WTC11 (cell line): ENCODE results near the gene PRXL2B. TPM values are rescaled to one million over a fixed set of nuclear protein-coding genes. Genes with fewer than 3 reads are reported as not detected.
A peak's percentile ranks its signal among the peaks of the same experiment; 100 is the strongest.

ENCODE experiments used
- ATAC-seq: fragments of 200-7000 bp; cut with Tn5 transposase; 2 replicates; pipeline ENCODE4 v1.10.0; 2021; ENCODE audit warnings: mild to moderate bottlenecking, moderate library complexity
- CTCF ChIA-PET: fragments of 300-600 bp; sonication (Branson Sonifier 250); formaldehyde crosslinking; loops from one replicate; lab custom pipeline; 2021; ENCODE audit warnings: antibody characterized with exemption; lab: Charles Lee
- POLR2A ChIA-PET: fragments of 350-600 bp; sonication (Branson Sonifier 250); formaldehyde crosslinking; loops from one replicate; lab custom pipeline; 2021; ENCODE audit warnings: antibody characterized with exemption; lab: Charles Lee
- DNase-seq: peaks from one replicate; pipeline ENCODE4 v3.0.0; 2021; ENCODE audit warnings: low spot score
- H3K27ac Mint-ChIP-seq: 2 replicates; pipeline ENCODE4 v1.8.0; 2021; ENCODE audit warnings: mixed read lengths
- H3K27me3 Mint-ChIP-seq: 2 replicates; pipeline ENCODE4 v1.8.0; 2021; ENCODE audit warnings: low read depth, mild to moderate bottlenecking, moderate library complexity, mixed read lengths
- H3K36me3 Mint-ChIP-seq: 2 replicates; pipeline ENCODE4 v1.8.0; 2021; ENCODE audit warnings: mixed read lengths
- H3K4me1 Mint-ChIP-seq: 2 replicates; pipeline ENCODE4 v1.8.0; 2022; ENCODE audit warnings: mixed read lengths
- H3K4me3 Mint-ChIP-seq: 2 replicates; pipeline ENCODE4 v1.8.0; 2021; ENCODE audit warnings: mild to moderate bottlenecking, moderate library complexity, mixed read lengths
- H3K9me3 Mint-ChIP-seq: 2 replicates; pipeline ENCODE4 v1.8.0; 2021; ENCODE audit warnings: mixed read lengths
- E2F1 ChIP-seq: sonication (generic); formaldehyde crosslinking; IDR thresholded peaks from 2 replicates; pipeline ENCODE4 v1.8.0; 2022; ENCODE audit warnings: mild to moderate bottlenecking, missing genetic modification reagents
- ESRRA ChIP-seq: sonication (generic); formaldehyde crosslinking; IDR thresholded peaks from 2 replicates; pipeline ENCODE4 v1.8.1; 2022; ENCODE audit warnings: mild to moderate bottlenecking, missing genetic modification reagents, borderline replicate concordance
- FOXJ3 ChIP-seq: sonication (generic); formaldehyde crosslinking; IDR thresholded peaks from 2 replicates; pipeline ENCODE4 v1.9.0; 2021; ENCODE audit warnings: missing genetic modification reagents, mild to moderate bottlenecking, borderline replicate concordance
- GABPB1 ChIP-seq: sonication (generic); formaldehyde crosslinking; IDR thresholded peaks from 2 replicates; pipeline ENCODE4 v1.8.1; 2023; ENCODE audit warnings: mild to moderate bottlenecking, missing genetic modification reagents
- GRHL2 ChIP-seq: fragments of 250-450 bp; sonication (Bioruptor Pico); IDR thresholded peaks from 2 replicates; pipeline ENCODE4 v1.8.0; 2022; ENCODE audit warnings: mild to moderate bottlenecking, moderate library complexity; ENCODE audit not compliant: insufficient replicate concordance, severe bottlenecking
- GTF2I ChIP-seq: fragments of 250-450 bp; sonication (Bioruptor Pico); conservative IDR thresholded peaks from 2 replicates; pipeline ENCODE4 v1.4.0; 2021; ENCODE audit warnings: mild to moderate bottlenecking
- SP1 ChIP-seq: sonication (generic); formaldehyde crosslinking; conservative IDR thresholded peaks from 2 replicates; pipeline ENCODE4 v1.8.1; 2022; ENCODE audit warnings: missing genetic modification reagents
- TP53 ChIP-seq: sonication (generic); formaldehyde crosslinking; IDR thresholded peaks from 2 replicates; pipeline ENCODE4 v1.8.1; 2023; ENCODE audit warnings: mild to moderate bottlenecking, missing genetic modification reagents
- ZBTB21 ChIP-seq: sonication (generic); formaldehyde crosslinking; IDR thresholded peaks from 2 replicates; pipeline ENCODE4 v1.8.1; 2023; ENCODE audit warnings: mild to moderate bottlenecking, missing genetic modification reagents, borderline replicate concordance
- ZMAT4 ChIP-seq: fragments of 250-450 bp; sonication (Bioruptor Pico); IDR thresholded peaks from 2 replicates; pipeline ENCODE4 v1.9.0; 2021; ENCODE audit warnings: mild to moderate bottlenecking
- ZNF121 ChIP-seq: sonication (generic); formaldehyde crosslinking; IDR thresholded peaks from 2 replicates; pipeline ENCODE4 v1.8.0; 2023; ENCODE audit warnings: missing genetic modification reagents
- ZNF138 ChIP-seq: sonication (generic); formaldehyde crosslinking; conservative IDR thresholded peaks from 2 replicates; pipeline ENCODE4 v1.8.1; 2022; ENCODE audit warnings: mild to moderate bottlenecking, moderate library complexity, missing genetic modification reagents
- ZNF219 ChIP-seq: sonication (generic); formaldehyde crosslinking; IDR thresholded peaks from 2 replicates; pipeline ENCODE4 v1.8.0; 2023; ENCODE audit warnings: missing genetic modification reagents, mild to moderate bottlenecking, borderline replicate concordance
- ZNF263 ChIP-seq: sonication (generic); formaldehyde crosslinking; IDR thresholded peaks from 2 replicates; pipeline ENCODE4 v1.8.1; 2022; ENCODE audit warnings: low read depth, mild to moderate bottlenecking, moderate library complexity, missing genetic modification reagents
- ZNF416 ChIP-seq: fragments of 250-450 bp; sonication (Bioruptor Pico); IDR thresholded peaks from 2 replicates; pipeline ENCODE4 v1.9.0; 2021; ENCODE audit warnings: mild to moderate bottlenecking, inconsistent platforms
- total RNA-seq: library from RNA; stranded (reverse); gene quantifications from 3 replicates; pipeline ENCODE4 v1.2.3, GENCODE V29; 2021
- TF ChIP-seq, protein P1 (sequence below): fragments of 200-600 bp; IDR thresholded peaks from 2 replicates; pipeline ENCODE4 v1.8.0; 2022; ENCODE audit warnings: antibody characterized with exemption
- TF ChIP-seq, protein P2 (sequence below): sonication (generic); formaldehyde crosslinking; IDR thresholded peaks from 2 replicates; pipeline ENCODE4 v1.8.1; 2022; ENCODE audit warnings: mild to moderate bottlenecking, missing genetic modification reagents, moderate library complexity, borderline replicate concordance
- TF ChIP-seq, protein P3 (sequence below): sonication (generic); formaldehyde crosslinking; IDR thresholded peaks from 2 replicates; pipeline ENCODE4 v1.8.1; 2022; ENCODE audit warnings: low read depth, mild to moderate bottlenecking, moderate library complexity, missing genetic modification reagents, borderline replicate concordance

The PRXL2B gene
- total RNA-seq, 1 experiment from 2014 or later, result 50.3 TPM

- Mint-ChIP-seq H3K9me3 (no peaks in the 10 kb centered on the region), H3K36me3 (no peaks in the 10 kb centered on the region), H3K4me3 (no peak overlapping the region), H3K27ac (no peak overlapping the region), H3K4me1 (0 out of 2 replicates have a peak, but pooled peaks cover 3% of the 10 kb centered on the region), H3K27me3 (no peaks in the 10 kb centered on the region)
- DNase-seq, result peak; percentile 56
- ChIA-PET CTCF (interaction anchor here (0.6 to 3.8 kb wide), 25 partner anchors 10 to 929 kb away, joined by 3 to 28 read pairs (median 5); partner anchors contain the start of genes PANK4 and PRXL2B), POLR2A (interaction anchor here (0.8 kb wide), 2 partner anchors 23 to 24 kb away, joined by 3 read pairs; partner anchors contain the start of gene PRXL2B)
- TF ChIP-seq, protein P1, sequence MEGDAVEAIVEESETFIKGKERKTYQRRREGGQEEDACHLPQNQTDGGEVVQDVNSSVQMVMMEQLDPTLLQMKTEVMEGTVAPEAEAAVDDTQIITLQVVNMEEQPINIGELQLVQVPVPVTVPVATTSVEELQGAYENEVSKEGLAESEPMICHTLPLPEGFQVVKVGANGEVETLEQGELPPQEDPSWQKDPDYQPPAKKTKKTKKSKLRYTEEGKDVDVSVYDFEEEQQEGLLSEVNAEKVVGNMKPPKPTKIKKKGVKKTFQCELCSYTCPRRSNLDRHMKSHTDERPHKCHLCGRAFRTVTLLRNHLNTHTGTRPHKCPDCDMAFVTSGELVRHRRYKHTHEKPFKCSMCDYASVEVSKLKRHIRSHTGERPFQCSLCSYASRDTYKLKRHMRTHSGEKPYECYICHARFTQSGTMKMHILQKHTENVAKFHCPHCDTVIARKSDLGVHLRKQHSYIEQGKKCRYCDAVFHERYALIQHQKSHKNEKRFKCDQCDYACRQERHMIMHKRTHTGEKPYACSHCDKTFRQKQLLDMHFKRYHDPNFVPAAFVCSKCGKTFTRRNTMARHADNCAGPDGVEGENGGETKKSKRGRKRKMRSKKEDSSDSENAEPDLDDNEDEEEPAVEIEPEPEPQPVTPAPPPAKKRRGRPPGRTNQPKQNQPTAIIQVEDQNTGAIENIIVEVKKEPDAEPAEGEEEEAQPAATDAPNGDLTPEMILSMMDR, result peak; percentile 51; the same call in 1 of the 2 replicates
- TF ChIP-seq E2F1, result no peak
- ATAC-seq, result peak; percentile 83
Measured at GRCh38 chr1:2561898-2562895, 24.4 kb upstream of the PRXL2B start.

GRCh38 chr1:2563205-2563604, 23.4 kb upstream of the PRXL2B start:
- Mint-ChIP-seq H3K9me3 (no peaks in the 10 kb centered on the region), H3K27me3 (no peaks in the 10 kb centered on the region), H3K27ac (no peak overlapping the region), H3K4me3 (no peak overlapping the region), H3K4me1 (0 out of 2 replicates have a peak, but pooled peaks cover 3% of the 10 kb centered on the region), H3K36me3 (no peaks in the 10 kb centered on the region)
- DNase-seq (no peak), ATAC-seq (no peak)
- CTCF ChIA-PET, result interaction anchor here (2.7 to 3.8 kb wide), 2 partner anchors 22 to 23 kb away, joined by 8 to 28 read pairs; partner anchors contain the start of gene PRXL2B
- POLR2A ChIA-PET, result no interaction called here
- TF ChIP-seq GABPB1 (CRISPR knock-in tag) (no peak), ZMAT4 (no peak), GTF2I (CRISPR knock-in tag) (no peak), ZNF121 (CRISPR knock-in tag) (no peak)
- TF ChIP-seq, protein P2, sequence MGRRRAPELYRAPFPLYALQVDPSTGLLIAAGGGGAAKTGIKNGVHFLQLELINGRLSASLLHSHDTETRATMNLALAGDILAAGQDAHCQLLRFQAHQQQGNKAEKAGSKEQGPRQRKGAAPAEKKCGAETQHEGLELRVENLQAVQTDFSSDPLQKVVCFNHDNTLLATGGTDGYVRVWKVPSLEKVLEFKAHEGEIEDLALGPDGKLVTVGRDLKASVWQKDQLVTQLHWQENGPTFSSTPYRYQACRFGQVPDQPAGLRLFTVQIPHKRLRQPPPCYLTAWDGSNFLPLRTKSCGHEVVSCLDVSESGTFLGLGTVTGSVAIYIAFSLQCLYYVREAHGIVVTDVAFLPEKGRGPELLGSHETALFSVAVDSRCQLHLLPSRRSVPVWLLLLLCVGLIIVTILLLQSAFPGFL (CRISPR knock-in tag), result no peak

GRCh38 chr1:2564006-2564814, 22.4 kb upstream of the PRXL2B start:
- Mint-ChIP-seq H3K4me1 (0 out of 2 replicates have a peak, but pooled peaks cover 3% of the 10 kb centered on the region), H3K4me3 (no peak overlapping the region), H3K27ac (no peak overlapping the region), H3K9me3 (no peaks in the 10 kb centered on the region), H3K27me3 (no peaks in the 10 kb centered on the region), H3K36me3 (no peaks in the 10 kb centered on the region)
- ChIA-PET POLR2A (no interaction called here), CTCF (interaction anchor here (1.1 to 3.8 kb wide), 2 partner anchors 21 to 41 kb away, joined by 3 to 28 read pairs; partner anchors contain the start of gene PRXL2B)
- TF ChIP-seq ZNF138 (CRISPR knock-in tag) (no peak), ESRRA (CRISPR knock-in tag) (no peak), GABPB1 (CRISPR knock-in tag) (no peak), ZNF263 (no peak), GRHL2 (CRISPR knock-in tag) (no peak), ZNF416 (CRISPR knock-in tag) (no peak), ZBTB21 (CRISPR knock-in tag) (no peak), FOXJ3 (no peak), TP53 (CRISPR knock-in tag) (no peak), SP1 (no peak), ZNF219 (CRISPR knock-in tag) (no peak)
- TF ChIP-seq, protein P3, sequence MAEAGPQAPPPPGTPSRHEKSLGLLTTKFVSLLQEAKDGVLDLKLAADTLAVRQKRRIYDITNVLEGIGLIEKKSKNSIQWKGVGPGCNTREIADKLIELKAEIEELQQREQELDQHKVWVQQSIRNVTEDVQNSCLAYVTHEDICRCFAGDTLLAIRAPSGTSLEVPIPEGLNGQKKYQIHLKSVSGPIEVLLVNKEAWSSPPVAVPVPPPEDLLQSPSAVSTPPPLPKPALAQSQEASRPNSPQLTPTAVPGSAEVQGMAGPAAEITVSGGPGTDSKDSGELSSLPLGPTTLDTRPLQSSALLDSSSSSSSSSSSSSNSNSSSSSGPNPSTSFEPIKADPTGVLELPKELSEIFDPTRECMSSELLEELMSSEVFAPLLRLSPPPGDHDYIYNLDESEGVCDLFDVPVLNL (CRISPR knock-in tag), result no peak
- DNase-seq (no peak), ATAC-seq (no peak)
